Activated CD4-positive, alpha-beta memory T cell treated with anti-CD3 and anti-CD28 coated beads for 36 hours (primary cell): ENCODE data around the gene AIRE. TPM values are rescaled to one million over a fixed set of nuclear protein-coding genes. Genes with fewer than 3 reads are reported as not detected.

Source experiments
- CTCF ChIA-PET: fragments of 350-600 bp; sonication (Branson Sonifier 250); formaldehyde crosslinking; loops from one replicate; lab custom pipeline; 2021; ENCODE audit warnings: antibody characterized with exemption, inconsistent platforms; lab: Charles Lee
- POLR2A ChIA-PET: fragments of 350-600 bp; sonication (Branson Sonifier 250); formaldehyde crosslinking; loops from one replicate; lab custom pipeline; 2021; ENCODE audit warnings: antibody characterized with exemption; lab: Charles Lee
- DNase-seq: peaks from one replicate; pipeline ENCODE4 v3.0.0-alpha.2; 2020
- H3K27ac Mint-ChIP-seq: one replicate; pipeline ENCODE4 v1.8.0; 2021; ENCODE audit warnings: mixed read lengths
- H3K27me3 Mint-ChIP-seq: one replicate; pipeline ENCODE4 v1.8.0; 2021; ENCODE audit warnings: mixed read lengths
- H3K36me3 Mint-ChIP-seq: one replicate; pipeline ENCODE4 v1.8.0; 2021; ENCODE audit warnings: mixed read lengths
- H3K4me1 Mint-ChIP-seq: one replicate; pipeline ENCODE4 v1.8.0; 2021; ENCODE audit warnings: low read depth, mixed read lengths
- H3K4me3 Mint-ChIP-seq: one replicate; pipeline ENCODE4 v1.8.0; 2021; ENCODE audit warnings: mild to moderate bottlenecking, mixed read lengths
- H3K9me3 Mint-ChIP-seq: one replicate; pipeline ENCODE4 v1.8.0; 2021; ENCODE audit warnings: mixed read lengths
- intact Hi-C: fragments of 100-400 bp; cut with micrococcal nuclease; formaldehyde crosslinking; loops from one replicate; pipeline ENCODE4 v1.15.1; 2023
- total RNA-seq, 2 experiments: library from RNA; stranded (reverse); gene quantifications; one replicate each; pipeline ENCODE4 v1.2.3, GENCODE V29; 2021

Gene AIRE
- total RNA-seq, 2 experiments from 2014 or later = not detected

GRCh38 chr21:44290327-44291077 lies 4.8 kb downstream of the AIRE start:
- Mint-ChIP-seq H3K27ac (no peak overlapping the region), H3K36me3 (no peaks in the 10 kb centered on the region), H3K9me3 (no peaks in the 10 kb centered on the region), H3K4me1 (peaks cover 5% of the 10 kb centered on the region), H3K4me3 (no peak overlapping the region), H3K27me3 (peaks cover 3% of the 10 kb centered on the region)
- DNase-seq = no peak
- ChIA-PET POLR2A (no interaction called here), CTCF (no interaction called here)
- intact Hi-C loops = no loop called here

GRCh38 chr21:44291078-44291935 lies 5.6 kb downstream of the AIRE start:
- POLR2A ChIA-PET = no interaction called here
- Mint-ChIP-seq H3K27ac (no peak overlapping the region), H3K4me3 (no peak overlapping the region), H3K27me3 (peaks cover 3% of the 10 kb centered on the region), H3K36me3 (no peaks in the 10 kb centered on the region), H3K4me1 (peaks cover 5% of the 10 kb centered on the region), H3K9me3 (no peaks in the 10 kb centered on the region)
- CTCF ChIA-PET = no interaction called here
- DNase-seq = no peak
- intact Hi-C loops = no loop called here

- DNase-seq = no peak
- intact Hi-C loops = no loop called here
- ChIA-PET CTCF (no interaction called here), POLR2A (no interaction called here)
- Mint-ChIP-seq H3K4me3 (no peak overlapping the region), H3K27ac (no peak overlapping the region), H3K36me3 (no peaks in the 10 kb centered on the region), H3K4me1 (peaks cover 5% of the 10 kb centered on the region), H3K27me3 (peaks cover 3% of the 10 kb centered on the region), H3K9me3 (no peaks in the 10 kb centered on the region)
These were observed 6.5 kb downstream of the AIRE start for GRCh38 chr21:44291936-44292811.

- Mint-ChIP-seq H3K9me3 (no peaks in the 10 kb centered on the region), H3K36me3 (no peaks in the 10 kb centered on the region), H3K4me3 (no peak overlapping the region), H3K4me1 (peaks cover 11% of the 10 kb centered on the region), H3K27ac (no peak overlapping the region), H3K27me3 (peaks cover 1% of the 10 kb centered on the region)
- ChIA-PET POLR2A (no interaction called here), CTCF (interaction anchor here (0.6 kb wide), 1 partner anchor 12 kb away, joined by 3 read pairs; no protein-coding TSS in a partner anchor)
- intact Hi-C loops = no loop called here
- no peak for DNase-seq
These were observed 7.1 kb downstream of the AIRE start for GRCh38 chr21:44292812-44293195.

GRCh38 chr21:44293551-44294231 lies 8.0 kb downstream of the AIRE start:
- H3K36me3 Mint-ChIP-seq = no peaks in the 10 kb centered on the region
- ChIA-PET POLR2A (no interaction called here), CTCF (no interaction called here)
- DNase-seq = peak; percentile 17
- peaks cover 20% of the 10 kb centered on the region for H3K4me1 Mint-ChIP-seq
- no peaks in the 10 kb centered on the region for H3K9me3 Mint-ChIP-seq
- no peak overlapping the region for H3K4me3 Mint-ChIP-seq
- intact Hi-C loops = no loop called here
- H3K27ac Mint-ChIP-seq = no peak overlapping the region
- no peaks in the 10 kb centered on the region for H3K27me3 Mint-ChIP-seq

- Mint-ChIP-seq H3K27me3 (no peaks in the 10 kb centered on the region), H3K9me3 (no peaks in the 10 kb centered on the region), H3K27ac (no peak overlapping the region), H3K4me3 (no peak overlapping the region), H3K36me3 (no peaks in the 10 kb centered on the region), H3K4me1 (peaks cover 26% of the 10 kb centered on the region)
- POLR2A ChIA-PET = no interaction called here
- CTCF ChIA-PET = no interaction called here
- intact Hi-C loops = no loop called here
- DNase-seq = no peak
These were observed 8.9 kb downstream of the AIRE start for GRCh38 chr21:44294391-44295162.

- intact Hi-C loops = no loop called here
- H3K9me3 Mint-ChIP-seq = no peaks in the 10 kb centered on the region
- peaks cover 26% of the 10 kb centered on the region for H3K4me1 Mint-ChIP-seq
- ChIA-PET CTCF (no interaction called here), POLR2A (no interaction called here)
- no peak overlapping the region for H3K4me3 Mint-ChIP-seq
- no peak overlapping the region for H3K27ac Mint-ChIP-seq
- no peaks in the 10 kb centered on the region for H3K27me3 Mint-ChIP-seq
- H3K36me3 Mint-ChIP-seq = no peaks in the 10 kb centered on the region
- DNase-seq = no peak
These were observed 9.5 kb downstream of the AIRE start for GRCh38 chr21:44295163-44295573.

GRCh38 chr21:44295646-44296045 lies 10.0 kb downstream of the AIRE start:
- DNase-seq = no peak
- CTCF ChIA-PET = interaction anchor here (2.7 kb wide), 1 partner anchor 282 kb away, joined by 11 read pairs; the partner anchor contains the start of gene TRAPPC10
- Mint-ChIP-seq H3K4me1 (peaks cover 26% of the 10 kb centered on the region), H3K36me3 (no peaks in the 10 kb centered on the region), H3K9me3 (no peaks in the 10 kb centered on the region), H3K4me3 (no peak overlapping the region), H3K27me3 (no peaks in the 10 kb centered on the region), H3K27ac (no peak overlapping the region)
- intact Hi-C loops = no loop called here
- POLR2A ChIA-PET = no interaction called here

- CTCF ChIA-PET = interaction anchor here (2.1 to 2.7 kb wide), 2 partner anchors 9 to 283 kb away, joined by 11 read pairs; partner anchors contain the start of gene TRAPPC10
- peaks cover 30% of the 10 kb centered on the region for H3K4me1 Mint-ChIP-seq
- intact Hi-C loops = no loop called here
These were observed 10.4 kb downstream of the AIRE start for GRCh38 chr21:44296103-44296519.

GRCh38 chr21:44296916-44297315 lies 11.2 kb downstream of the AIRE start:
- no peak for DNase-seq
- POLR2A ChIA-PET = no interaction called here
- no peak overlapping the region for H3K27ac Mint-ChIP-seq
- no peaks in the 10 kb centered on the region for H3K27me3 Mint-ChIP-seq
- no peak overlapping the region for H3K4me3 Mint-ChIP-seq
- no peaks in the 10 kb centered on the region for H3K36me3 Mint-ChIP-seq
- intact Hi-C loops = no loop called here
- CTCF ChIA-PET = interaction anchor here (1.2 to 2.7 kb wide), 4 partner anchors 10 to 630 kb away, joined by 3 to 13 read pairs (median 11); partner anchors contain the start of gene TRAPPC10
- peaks cover 37% of the 10 kb centered on the region for H3K4me1 Mint-ChIP-seq
- no peaks in the 10 kb centered on the region for H3K9me3 Mint-ChIP-seq

More at GRCh38 chr21:44296103-44296519, 10.4 kb downstream of the AIRE start:
- Mint-ChIP-seq H3K27me3 (no peaks in the 10 kb centered on the region), H3K27ac (no peak overlapping the region), H3K9me3 (no peaks in the 10 kb centered on the region), H3K36me3 (no peaks in the 10 kb centered on the region), H3K4me3 (no peak overlapping the region)
- POLR2A ChIA-PET = no interaction called here
- DNase-seq = no peak
